Endothelial cell of umbilical vein (primary cell): ENCODE measurements around the gene IMPDH2. TPM values are rescaled to one million over a fixed set of nuclear protein-coding genes. Genes with fewer than 3 reads are reported as not detected.

Experiments used
- BruUV-seq: library from RNA; stranded (reverse); fragments of 400-500 nt; replicated peaks from 2 replicates; lab custom pipeline; 2021; lab: Mats Ljungman, UMichigan
- CTCF ChIA-PET: fragments of 300-600, 350-600 bp; sonication (Branson Sonifier 250); formaldehyde crosslinking; loops from one replicate; lab custom pipeline; 2021; ENCODE audit warnings: antibody characterized with exemption, inconsistent platforms; lab: Charles Lee
- POLR2A ChIA-PET: fragments of 300-600, 350-600 bp; sonication (Branson Sonifier 250); formaldehyde crosslinking; loops from one replicate; lab custom pipeline; 2021; ENCODE audit warnings: antibody characterized with exemption, inconsistent platforms; lab: Charles Lee
- DNase-seq: peaks from one replicate; pipeline ENCODE4 v3.0.0-alpha.2; 2011; ENCODE audit warnings: low read depth, low spot score
- FAIRE-seq: peaks from 2 replicates; lab custom pipeline; 2011; peaks lifted over from hg19 to GRCh38; lab: Jason Lieb, UNC
- H2AFZ ChIP-seq: 2 replicates; pipeline ENCODE4 v1.6.0; 2012; ENCODE audit warnings: low read depth, low read length, control low read depth, inconsistent platforms
- H3K27ac ChIP-seq: 2 replicates; pipeline ENCODE4 v1.5.1; 2011; ENCODE audit warnings: low read depth, mild to moderate bottlenecking, control low read depth, low read length, moderate library complexity; ENCODE audit not compliant: insufficient read depth
- H3K27me3 ChIP-seq, 2 experiments: 2 replicates each; pipeline versions ENCODE4 v1.6.0 to v1.6.1; 2011; ENCODE audit warnings: low read length in 2 of 2, mixed read lengths in 1 of 2; ENCODE audit not compliant: control insufficient read depth in 2 of 2, insufficient read depth in 2 of 2
- H3K36me3 ChIP-seq, 2 experiments: 2 replicates in 1 of 2; 3 replicates in 1 of 2; pipeline ENCODE4 v1.5.1; 2011; ENCODE audit warnings: low read length in 2 of 2, mild to moderate bottlenecking in 1 of 2, moderate library complexity in 1 of 2; ENCODE audit not compliant: control insufficient read depth in 2 of 2, insufficient read depth in 2 of 2; ENCODE audit errors: extremely low read depth in 1 of 2
- H3K4me1 ChIP-seq: 3 replicates; pipeline ENCODE4 v1.5.1; 2011; ENCODE audit warnings: mild to moderate bottlenecking, low read length; ENCODE audit not compliant: control insufficient read depth, insufficient read depth; ENCODE audit errors: extremely low read depth
- H3K4me2 ChIP-seq: 2 replicates; pipeline ENCODE4 v1.6.1; 2011; ENCODE audit warnings: low read length, control low read depth, mixed read lengths; ENCODE audit not compliant: insufficient read depth
- H3K4me3 ChIP-seq, 3 experiments: fragments of 200-600 bp in 1 of 3; sonication (generic), shearing (Covaris generic) in 1 of 3; replicated peaks in 1 of 3; 2 replicates each; pipeline ENCODE4 v1.5.1; 2011 to 2016; ENCODE audit warnings: control low read depth in 3 of 3, low read length in 3 of 3, mild to moderate bottlenecking in 2 of 3, inconsistent platforms in 1 of 3, low read depth in 1 of 3, moderate library complexity in 1 of 3; ENCODE audit not compliant: insufficient read depth in 1 of 3
- H3K79me2 ChIP-seq: 2 replicates; pipeline ENCODE4 v1.6.0; 2012; ENCODE audit warnings: low read length, inconsistent platforms; ENCODE audit not compliant: control insufficient read depth, insufficient read depth
- H3K9ac ChIP-seq: replicated peaks from 2 replicates; pipeline ENCODE3; 2011; ENCODE audit warnings: low read length, control low read depth; ENCODE audit not compliant: insufficient read depth; ENCODE audit errors: extremely low read depth
- H3K9me1 ChIP-seq: replicated peaks from 3 replicates; pipeline ENCODE4 v1.6.0; 2011; ENCODE audit warnings: mild to moderate bottlenecking, low read length; ENCODE audit not compliant: control insufficient read depth, insufficient read depth; ENCODE audit errors: extremely low read depth
- H3K9me3 ChIP-seq: replicated peaks from 2 replicates; pipeline ENCODE4 v1.5.1; 2012; ENCODE audit warnings: low read length, inconsistent platforms; ENCODE audit not compliant: control insufficient read depth, insufficient read depth
- H4K20me1 ChIP-seq: replicated peaks from 2 replicates; pipeline ENCODE3; 2011; ENCODE audit warnings: mild to moderate bottlenecking, low read length; ENCODE audit not compliant: control insufficient read depth, insufficient read depth; ENCODE audit errors: extremely low read depth
- CTCF ChIP-seq, 2 donors: IDR thresholded peaks; 1 replicate in 1 of 2; 2 replicates in 1 of 2; pipeline ENCODE4 v1.5.1; 2011; ENCODE audit warnings: low read length in 2 of 2, mild to moderate bottlenecking in 2 of 2, moderate library complexity in 2 of 2, control low read depth in 1 of 2, inconsistent platforms in 1 of 2, low read depth in 1 of 2; ENCODE audit not compliant: insufficient read depth in 1 of 2; ENCODE audit errors: extremely low read depth in 1 of 2
- EZH2 ChIP-seq: IDR thresholded peaks from 2 replicates; pipeline ENCODE4 v1.6.1; 2012; ENCODE audit warnings: borderline replicate concordance, low read depth, mild to moderate bottlenecking, moderate library complexity, low read length, inconsistent platforms; ENCODE audit not compliant: severe bottlenecking
- FOS ChIP-seq: IDR thresholded peaks from 2 replicates; pipeline ENCODE4 v1.6.1; 2011; ENCODE audit warnings: mild to moderate bottlenecking, low read length, moderate library complexity, borderline replicate concordance; ENCODE audit not compliant: insufficient read depth
- GATA2 ChIP-seq: IDR thresholded peaks from 2 replicates; pipeline ENCODE4 v1.7.0; 2011; ENCODE audit warnings: low read depth, mild to moderate bottlenecking, moderate library complexity, mixed read lengths, low read length; ENCODE audit not compliant: insufficient read length, insufficient read depth
- JUN ChIP-seq: IDR thresholded peaks from 2 replicates; pipeline ENCODE4 v1.6.1; 2011; ENCODE audit warnings: borderline replicate concordance, low read depth; ENCODE audit not compliant: insufficient read length, insufficient read depth
- MAX ChIP-seq: IDR thresholded peaks from 2 replicates; pipeline ENCODE4 v1.6.1; 2011; ENCODE audit not compliant: insufficient read depth, insufficient read length
- MYC ChIP-seq: IDR thresholded peaks from one replicate; pipeline ENCODE4 v1.6.1; 2011; ENCODE audit warnings: mild to moderate bottlenecking, low read depth, low read length
- POLR2A ChIP-seq: IDR thresholded peaks from 2 replicates; pipeline ENCODE4 v1.6.1; 2012; ENCODE audit warnings: low read depth, mild to moderate bottlenecking, control low read depth, low read length
- POLR2AphosphoS5 ChIP-seq: IDR thresholded peaks from 2 replicates; pipeline ENCODE4 v1.6.1; 2012; ENCODE audit warnings: low read depth, mild to moderate bottlenecking, control low read depth, low read length, moderate library complexity; ENCODE audit not compliant: insufficient read depth
- dilution Hi-C: fragments of 300-500 bp; cut with MboI; formaldehyde crosslinking; loops from one replicate; pipeline ENCODE4 v1.15.0; 2019; ENCODE audit warnings: low sequenced_read_pairs; ENCODE audit not compliant: extremely low pct_ligation_motif_present
- intact Hi-C: fragments of 100-400 bp; cut with micrococcal nuclease; formaldehyde crosslinking; loops from one replicate; pipeline ENCODE4 v1.10.0; 2022
- polyA plus RNA-seq, 4 experiments: library from polyadenylated mRNA; depleted of rRNA in 3 of 4; stranded (reverse) in 3 of 4; unstranded in 1 of 4; fragments of >200 nt; gene quantifications; 2 replicates each; pipeline versions ENCODE4 v1.2.1 to v1.2.3, GENCODE V29; 2011 to 2012; ENCODE audit warnings: missing spikeins in 1 of 4
- total RNA-seq: library from RNA; stranded (reverse); gene quantifications from 2 replicates; pipeline ENCODE4 v1.2.3, GENCODE V29; 2021

IMPDH2 gene
- total and polyA plus RNA-seq, 2 donors (not counting 3 experiments of a cell fraction or from before 2014, with no cell fraction given) = 167 to 189 TPM

GRCh38 chr3:49034650-49035049 lies 5.5 kb upstream of the IMPDH2 start:
- no peak overlapping the region for H2AFZ ChIP-seq
- no peaks in the 10 kb centered on the region for H3K9me3 ChIP-seq
- no peaks in the 10 kb centered on the region for H3K27me3 ChIP-seq
- H3K79me2 ChIP-seq = no peaks in the 10 kb centered on the region
- ChIA-PET POLR2A (no interaction called here), CTCF (interaction anchor here (1.0 to 2.3 kb wide), 2 partner anchors 12 to 47 kb away, joined by 3 to 8 read pairs; no protein-coding TSS in a partner anchor)
- no peak overlapping the region for H3K27ac ChIP-seq
- dilution Hi-C loops = no loop called here
- no TSS peak for BruUV-seq
- no peak overlapping the region for H3K9ac ChIP-seq
- no peak for TF ChIP-seq GATA2
- no peak for TF ChIP-seq EZH2
- no peak for TF ChIP-seq FOS
- no peak for TF ChIP-seq MYC
- no peak for TF ChIP-seq POLR2AphosphoS5
- TF ChIP-seq POLR2A = no peak
- no peak for TF ChIP-seq JUN
- TF ChIP-seq MAX = no peak
- TF ChIP-seq CTCF (IDR thresholded peaks at IDR 0.05; ENCODE audit: extremely low read depth in 1 of 2, insufficient read depth in 1 of 2, low read depth in 1 of 2, low read length in 2 of 2) = no peak
- H3K36me3 ChIP-seq = peaks cover 15 to 30% of the 10 kb centered on the region in 2 experiments
- no peak for DNase-seq
- H3K4me2 ChIP-seq = no peak overlapping the region
- H4K20me1 ChIP-seq = no peaks in the 10 kb centered on the region
- no peaks in the 10 kb centered on the region for H3K4me1 ChIP-seq
- intact Hi-C loops = no loop called here
- no peak for FAIRE-seq
- no peak overlapping the region for H3K4me3 ChIP-seq
- no peaks in the 10 kb centered on the region for H3K9me1 ChIP-seq
